GM12878 (cell line): ENCODE results near the gene COL1A1. TPM values are rescaled to one million over a fixed set of nuclear protein-coding genes. Genes with fewer than 3 reads are reported as not detected.

Experiments
- CEBPZ ChIP-seq: fragments of 150-350 bp; IDR thresholded peaks from 2 replicates; pipeline ENCODE4 v1.6.1; 2016; ENCODE audit warnings: low read depth, low read length
- EP300 ChIP-seq, 2 experiments: fragments of 150-350 bp in 1 of 2; IDR thresholded peaks; 2 replicates each; pipeline ENCODE4 v1.6.1; 2011 to 2012; ENCODE audit warnings: low read depth in 2 of 2, low read length in 2 of 2, borderline replicate concordance in 1 of 2, improper control_type of control experiment in 1 of 2, inconsistent platforms in 1 of 2; ENCODE audit not compliant: control insufficient read depth in 1 of 2
- HDAC6 ChIP-seq: fragments of 200-600 bp; sonication (generic); IDR thresholded peaks from one replicate; pipeline ENCODE4 v1.8.0; 2017; ENCODE audit warnings: antibody characterized with exemption; ENCODE audit not compliant: unreplicated experiment
- IRF5 ChIP-seq: fragments of 450-650 bp; IDR thresholded peaks from 2 replicates; pipeline ENCODE4 v1.6.1; 2017; ENCODE audit warnings: borderline replicate concordance
- MTA3 ChIP-seq: IDR thresholded peaks from 2 replicates; pipeline ENCODE4 v1.6.1; 2012; ENCODE audit warnings: low read length, inconsistent platforms, borderline replicate concordance
- NFIC ChIP-seq: IDR thresholded peaks from 2 replicates; pipeline ENCODE4 v1.6.1; 2012; ENCODE audit warnings: low read depth, mild to moderate bottlenecking, inconsistent platforms, low read length, moderate library complexity
- SUPT20H ChIP-seq: IDR thresholded peaks from 2 replicates; pipeline ENCODE4 v1.6.1; 2011; ENCODE audit warnings: low read depth, mild to moderate bottlenecking, low read length, moderate library complexity, borderline replicate concordance; ENCODE audit not compliant: control insufficient read depth
- SUZ12 ChIP-seq: fragments of 200-600 bp; sonication (generic); IDR thresholded peaks from one replicate; pipeline ENCODE4 v1.6.1; 2018; ENCODE audit warnings: antibody characterized with exemption, mild to moderate bottlenecking; ENCODE audit not compliant: unreplicated experiment
- TCF3 ChIP-seq: IDR thresholded peaks from 2 replicates; pipeline ENCODE4 v1.6.1; 2012; ENCODE audit warnings: low read depth, mild to moderate bottlenecking, low read length, borderline replicate concordance; ENCODE audit not compliant: insufficient read depth
- ZNF217 ChIP-seq: fragments of 450-650 bp; IDR thresholded peaks from 2 replicates; pipeline ENCODE4 v1.6.1; 2017; ENCODE audit warnings: antibody characterized with exemption, mild to moderate bottlenecking
- polyA plus RNA-seq, 11 experiments: library from polyadenylated mRNA; depleted of rRNA in 4 of 11; unstranded in 6 of 11; stranded (reverse) in 5 of 11; fragments of >200 nt; fragmentation: Nextera tagmentation in 4 of 11; fragmentation: Illumina TruSeq in 1 of 11; extraction: Ambion mirVana in 4 of 11; extraction: Trizol in 1 of 11; gene quantifications; 1 replicate in 1 of 11; 2 replicates in 10 of 11; pipeline versions ENCODE4 v1.2.1 to v1.2.3, GENCODE V29; 2011 to 2016; ENCODE audit warnings: inconsistent platforms in 2 of 11, missing spikeins in 2 of 11, low read depth in 1 of 11
- total RNA-seq, 4 experiments: library from RNA; depleted of rRNA in 3 of 4; stranded (reverse); fragments of >200 nt in 3 of 4; fragmentation: Illumina TruSeq in 1 of 4; extraction: Trizol in 1 of 4; gene quantifications; 2 replicates each; pipeline versions ENCODE4 v1.2.1 to v1.2.3, GENCODE V29; 2013 to 2021
- TF ChIP-seq, protein P1 (sequence below): IDR thresholded peaks from 2 replicates; pipeline ENCODE4 v1.6.1; 2012; ENCODE audit warnings: low read length, inconsistent platforms
- TF ChIP-seq, protein P2 (sequence below): IDR thresholded peaks from 2 replicates; pipeline ENCODE4 v1.6.1; 2012; ENCODE audit warnings: low read depth, low read length, improper control_type of control experiment
- TF ChIP-seq, protein P3 (sequence below): fragments of 450-650 bp; IDR thresholded peaks from 2 replicates; pipeline ENCODE4 v1.6.1; 2018; ENCODE audit warnings: borderline replicate concordance, mild to moderate bottlenecking; ENCODE audit not compliant: partially characterized antibody
- TF ChIP-seq, protein P4 (sequence below): fragments of 450-650 bp; IDR thresholded peaks from 2 replicates; pipeline ENCODE4 v1.6.1; 2014; ENCODE audit warnings: mild to moderate bottlenecking

The COL1A1 gene
- total and polyA plus RNA-seq, 10 of the 15 experiments (the other 5 are each of a cell fraction or from before 2014, with no cell fraction given) = 0.18 to 7.7 (median 2.3) TPM

GRCh38 chr17:50148226-50149090, 53.0 kb downstream of the COL1A1 start (continued):
- TF ChIP-seq, protein P1, sequence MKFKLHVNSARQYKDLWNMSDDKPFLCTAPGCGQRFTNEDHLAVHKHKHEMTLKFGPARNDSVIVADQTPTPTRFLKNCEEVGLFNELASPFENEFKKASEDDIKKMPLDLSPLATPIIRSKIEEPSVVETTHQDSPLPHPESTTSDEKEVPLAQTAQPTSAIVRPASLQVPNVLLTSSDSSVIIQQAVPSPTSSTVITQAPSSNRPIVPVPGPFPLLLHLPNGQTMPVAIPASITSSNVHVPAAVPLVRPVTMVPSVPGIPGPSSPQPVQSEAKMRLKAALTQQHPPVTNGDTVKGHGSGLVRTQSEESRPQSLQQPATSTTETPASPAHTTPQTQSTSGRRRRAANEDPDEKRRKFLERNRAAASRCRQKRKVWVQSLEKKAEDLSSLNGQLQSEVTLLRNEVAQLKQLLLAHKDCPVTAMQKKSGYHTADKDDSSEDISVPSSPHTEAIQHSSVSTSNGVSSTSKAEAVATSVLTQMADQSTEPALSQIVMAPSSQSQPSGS = no peak
- TF ChIP-seq MTA3 (no peak), SUZ12 (no peak), IRF5 (no peak), SUPT20H (no peak), HDAC6 (no peak), ZNF217 (0 out of 2 replicates have a peak, but pooled peaks have one; percentile 38), EP300 (IDR thresholded peaks at IDR 0.05; ENCODE audit: borderline replicate concordance in 1 of 2, control insufficient read depth in 1 of 2, low read depth in 2 of 2, low read length in 2 of 2) (peak; percentile 84 to 86), NFIC (no peak), TCF3 (peak; percentile 56; the same call in 1 of the 2 replicates), CEBPZ (no peak)
- TF ChIP-seq, protein P2, sequence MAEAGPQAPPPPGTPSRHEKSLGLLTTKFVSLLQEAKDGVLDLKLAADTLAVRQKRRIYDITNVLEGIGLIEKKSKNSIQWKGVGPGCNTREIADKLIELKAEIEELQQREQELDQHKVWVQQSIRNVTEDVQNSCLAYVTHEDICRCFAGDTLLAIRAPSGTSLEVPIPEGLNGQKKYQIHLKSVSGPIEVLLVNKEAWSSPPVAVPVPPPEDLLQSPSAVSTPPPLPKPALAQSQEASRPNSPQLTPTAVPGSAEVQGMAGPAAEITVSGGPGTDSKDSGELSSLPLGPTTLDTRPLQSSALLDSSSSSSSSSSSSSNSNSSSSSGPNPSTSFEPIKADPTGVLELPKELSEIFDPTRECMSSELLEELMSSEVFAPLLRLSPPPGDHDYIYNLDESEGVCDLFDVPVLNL = no peak
- TF ChIP-seq, protein P3, sequence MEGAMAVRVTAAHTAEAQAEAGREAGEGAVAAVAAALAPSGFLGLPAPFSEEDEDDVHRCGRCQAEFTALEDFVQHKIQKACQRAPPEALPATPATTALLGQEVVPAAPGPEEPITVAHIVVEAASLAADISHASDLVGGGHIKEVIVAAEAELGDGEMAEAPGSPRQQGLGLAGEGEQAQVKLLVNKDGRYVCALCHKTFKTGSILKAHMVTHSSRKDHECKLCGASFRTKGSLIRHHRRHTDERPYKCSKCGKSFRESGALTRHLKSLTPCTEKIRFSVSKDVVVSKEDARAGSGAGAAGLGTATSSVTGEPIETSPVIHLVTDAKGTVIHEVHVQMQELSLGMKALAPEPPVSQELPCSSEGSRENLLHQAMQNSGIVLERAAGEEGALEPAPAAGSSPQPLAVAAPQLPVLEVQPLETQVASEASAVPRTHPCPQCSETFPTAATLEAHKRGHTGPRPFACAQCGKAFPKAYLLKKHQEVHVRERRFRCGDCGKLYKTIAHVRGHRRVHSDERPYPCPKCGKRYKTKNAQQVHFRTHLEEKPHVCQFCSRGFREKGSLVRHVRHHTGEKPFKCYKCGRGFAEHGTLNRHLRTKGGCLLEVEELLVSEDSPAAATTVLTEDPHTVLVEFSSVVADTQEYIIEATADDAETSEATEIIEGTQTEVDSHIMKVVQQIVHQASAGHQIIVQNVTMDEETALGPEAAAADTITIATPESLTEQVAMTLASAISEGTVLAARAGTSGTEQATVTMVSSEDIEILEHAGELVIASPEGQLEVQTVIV = no peak
- TF ChIP-seq, protein P4, sequence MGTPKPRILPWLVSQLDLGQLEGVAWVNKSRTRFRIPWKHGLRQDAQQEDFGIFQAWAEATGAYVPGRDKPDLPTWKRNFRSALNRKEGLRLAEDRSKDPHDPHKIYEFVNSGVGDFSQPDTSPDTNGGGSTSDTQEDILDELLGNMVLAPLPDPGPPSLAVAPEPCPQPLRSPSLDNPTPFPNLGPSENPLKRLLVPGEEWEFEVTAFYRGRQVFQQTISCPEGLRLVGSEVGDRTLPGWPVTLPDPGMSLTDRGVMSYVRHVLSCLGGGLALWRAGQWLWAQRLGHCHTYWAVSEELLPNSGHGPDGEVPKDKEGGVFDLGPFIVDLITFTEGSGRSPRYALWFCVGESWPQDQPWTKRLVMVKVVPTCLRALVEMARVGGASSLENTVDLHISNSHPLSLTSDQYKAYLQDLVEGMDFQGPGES = no peak
